SK-N-SH treated with all-trans-retinoic acid at 6 μM for 48 hours (cell line): ENCODE data around the gene NEURL1.

ENCODE experiments used
- ATAC-seq: fragments of 200-7000 bp; cut with Tn5 transposase; 3 replicates; pipeline ENCODE4 v1.9.1; 2020; ENCODE audit warnings: mild to moderate bottlenecking, moderate library complexity
- ARNTL ChIP-seq: fragments of 450-650 bp; formaldehyde crosslinking; IDR thresholded peaks from 2 replicates; pipeline ENCODE4 v1.5.0; 2020; ENCODE audit warnings: low read depth, mild to moderate bottlenecking, moderate library complexity, borderline replicate concordance
- BACH2 ChIP-seq: fragments of 250-450 bp; sonication (Bioruptor Pico); IDR thresholded peaks from 2 replicates; pipeline ENCODE4 v1.9.0; 2021; ENCODE audit warnings: mild to moderate bottlenecking, borderline replicate concordance
- CREB5 ChIP-seq: fragments of 250-450 bp; sonication (Bioruptor Pico); IDR thresholded peaks from 2 replicates; pipeline ENCODE4 v1.5.1; 2020; ENCODE audit warnings: low read depth, mild to moderate bottlenecking, moderate library complexity
- CSDC2 ChIP-seq: fragments of 250-450 bp; sonication (Bioruptor Pico); IDR thresholded peaks from 2 replicates; pipeline ENCODE4 v1.5.0; 2020; ENCODE audit warnings: mild to moderate bottlenecking, moderate library complexity
- ESRRG ChIP-seq: fragments of 250-450 bp; sonication (Bioruptor Pico); IDR thresholded peaks from 2 replicates; pipeline ENCODE4 v1.6.1; 2021; ENCODE audit warnings: mild to moderate bottlenecking
- GLIS3 ChIP-seq: fragments of 250-450 bp; sonication (Bioruptor Pico); IDR thresholded peaks from 2 replicates; pipeline ENCODE4 v1.5.0; 2020; ENCODE audit warnings: mild to moderate bottlenecking, moderate library complexity
- ISL1 ChIP-seq: fragments of 250-450 bp; sonication (Bioruptor Pico); IDR thresholded peaks from 2 replicates; pipeline ENCODE4 v2.1.2; 2022; ENCODE audit warnings: mild to moderate bottlenecking, moderate library complexity
- PATZ1 ChIP-seq: fragments of 250-450 bp; sonication (Bioruptor Pico); IDR thresholded peaks from 2 replicates; pipeline ENCODE4 v1.8.0; 2020; ENCODE audit warnings: mild to moderate bottlenecking, moderate library complexity, borderline replicate concordance
- PPARA ChIP-seq: fragments of 250-450 bp; sonication (Bioruptor Pico); IDR thresholded peaks from 2 replicates; pipeline ENCODE4 v1.5.0; 2020; ENCODE audit warnings: mild to moderate bottlenecking, borderline replicate concordance
- RARB ChIP-seq: fragments of 250-450 bp; sonication (Bioruptor Pico); IDR thresholded peaks from 2 replicates; pipeline ENCODE4 v1.8.0; 2021; ENCODE audit warnings: mild to moderate bottlenecking, moderate library complexity
- TCF4 ChIP-seq: fragments of 250-450 bp; sonication (Bioruptor Pico); IDR thresholded peaks from 2 replicates; pipeline ENCODE4 v1.8.0; 2021; ENCODE audit warnings: mild to moderate bottlenecking, moderate library complexity, borderline replicate concordance
- TOX ChIP-seq: fragments of 250-450 bp; sonication (Bioruptor Pico); IDR thresholded peaks from 2 replicates; pipeline ENCODE4 v1.8.0; 2021; ENCODE audit warnings: mild to moderate bottlenecking, moderate library complexity, borderline replicate concordance
- TSHZ2 ChIP-seq: fragments of 250-450 bp; sonication (Bioruptor Pico); IDR thresholded peaks from 2 replicates; pipeline ENCODE4 v1.5.0; 2020; ENCODE audit warnings: mild to moderate bottlenecking, moderate library complexity
- ZFP3 ChIP-seq: fragments of 250-450 bp; sonication (Bioruptor Pico); IDR thresholded peaks from 2 replicates; pipeline ENCODE4 v1.5.0; 2020; ENCODE audit warnings: mild to moderate bottlenecking, moderate library complexity
- ZFP30 ChIP-seq: fragments of 450-650 bp; formaldehyde crosslinking; IDR thresholded peaks from 2 replicates; pipeline ENCODE4 v1.5.0; 2022; ENCODE audit warnings: mild to moderate bottlenecking, moderate library complexity
- ZNF565 ChIP-seq: fragments of 450-650 bp; formaldehyde crosslinking; conservative IDR thresholded peaks from 2 replicates; pipeline ENCODE4 v1.5.0; 2020; ENCODE audit warnings: low read depth, mild to moderate bottlenecking, moderate library complexity
- ZNF70 ChIP-seq: fragments of 450-650 bp; formaldehyde crosslinking; IDR thresholded peaks from 2 replicates; pipeline ENCODE4 v1.5.0; 2020; ENCODE audit warnings: mild to moderate bottlenecking, moderate library complexity
- ZNF8 ChIP-seq: fragments of 450-650 bp; formaldehyde crosslinking; IDR thresholded peaks from 2 replicates; pipeline ENCODE4 v1.5.0; 2020; ENCODE audit warnings: mild to moderate bottlenecking, moderate library complexity

Gene NEURL1

GRCh38 chr10:103549349-103549685, 55.8 kb downstream of the NEURL1 start (continued):
- TF ChIP-seq ARNTL (CRISPR knock-in tag), result no peak
- TF ChIP-seq ZNF70 (CRISPR knock-in tag), result no peak
- no peak for TF ChIP-seq PPARA (CRISPR knock-in tag)
- no peak for TF ChIP-seq ISL1
- TF ChIP-seq ZFP3 (CRISPR knock-in tag), result no peak
- TF ChIP-seq BACH2 (CRISPR knock-in tag), result no peak
- no peak for TF ChIP-seq CSDC2 (CRISPR knock-in tag)

GRCh38 chr10:103550229-103550628, 56.7 kb downstream of the NEURL1 start:
- ATAC-seq, result no peak
- no peak for TF ChIP-seq ZNF565
- TF ChIP-seq ISL1, result no peak
- TF ChIP-seq ZFP30 (CRISPR knock-in tag), result no peak
- TF ChIP-seq ZNF70 (CRISPR knock-in tag), result no peak
- TF ChIP-seq PATZ1 (CRISPR knock-in tag), result no peak
- no peak for TF ChIP-seq RARB (CRISPR knock-in tag)
- TF ChIP-seq TOX (CRISPR knock-in tag), result no peak
- no peak for TF ChIP-seq ARNTL (CRISPR knock-in tag)
- TF ChIP-seq TCF4 (CRISPR knock-in tag), result no peak
- no peak for TF ChIP-seq TSHZ2 (CRISPR knock-in tag)
- TF ChIP-seq GLIS3 (CRISPR knock-in tag), result no peak

- TF ChIP-seq TSHZ2 (CRISPR knock-in tag) (no peak), CREB5 (no peak), ISL1 (no peak), TCF4 (CRISPR knock-in tag) (no peak), GLIS3 (CRISPR knock-in tag) (no peak), PPARA (CRISPR knock-in tag) (no peak), ZNF8 (no peak), ESRRG (no peak), ZFP3 (CRISPR knock-in tag) (no peak)
- no peak for ATAC-seq
Observed at GRCh38 chr10:103551619-103552602, 58.4 kb downstream of the NEURL1 start.
